ENCODE results near the gene ABHD16B. TPM values are rescaled to one million over a fixed set of nuclear protein-coding genes. Genes with fewer than 3 reads are reported as not detected.

The ABHD16B gene
- total and polyA plus RNA-seq, 2 experiments from 2014 or later: not detected

GRCh38 chr20:63873477-63873971 lies 12.2 kb downstream of the ABHD16B start:
- H3K36me3 Mint-ChIP-seq (ENCODE audit: low read depth): peaks cover 86% of the 10 kb centered on the region
- TF ChIP-seq REST (IDR thresholded peaks at IDR 0.05; ENCODE audit: unreplicated experiment): no peak
- TF ChIP-seq ZNF331 (CRISPR knock-in tag; IDR thresholded peaks at IDR 0.05; ENCODE audit: low read depth): no peak
- TF ChIP-seq JUNB (IDR thresholded peaks at IDR 0.05; ENCODE audit: unreplicated experiment): no peak
- TF ChIP-seq EZH2 (IDR thresholded peaks at IDR 0.05; ENCODE audit: low read depth, unreplicated experiment): no peak
- no peak for TF ChIP-seq ZNF114 (CRISPR knock-in tag; IDR thresholded peaks at IDR 0.05)
- TF ChIP-seq STAT1 (IDR thresholded peaks at IDR 0.05; ENCODE audit: unreplicated experiment): no peak
- no peak for TF ChIP-seq EZH2phosphoT487 (IDR thresholded peaks at IDR 0.05; ENCODE audit: unreplicated experiment)
- TF ChIP-seq ZNF462 (CRISPR knock-in tag; IDR thresholded peaks at IDR 0.05): no peak
- TF ChIP-seq ETS1 (IDR thresholded peaks at IDR 0.05): no peak
- TF ChIP-seq POLR2AphosphoS5 (IDR thresholded peaks at IDR 0.05; ENCODE audit: low read depth): no peak
- TF ChIP-seq CREB1 (CRISPR knock-in tag; IDR thresholded peaks at IDR 0.05; ENCODE audit: low read depth): no peak
- TF ChIP-seq NANOG (IDR thresholded peaks at IDR 0.05; ENCODE audit: borderline replicate concordance): no peak
- TF ChIP-seq CTCF (conservative IDR thresholded peaks at IDR 0.05; ENCODE audit: low read depth in 2 of 2): no peak
- no peaks in the 10 kb centered on the region for H3K4me1 Mint-ChIP-seq
- no peak overlapping the region for H3K27ac Mint-ChIP-seq
- H3K4me3 ChIP-seq: no peak overlapping the region
- peaks cover 25% of the 10 kb centered on the region for H3F3A ChIP-seq (replicated peaks; ENCODE audit: low read depth)
- no peak for ATAC-seq
- peaks cover 47% of the 10 kb centered on the region for H3K36me3 ChIP-seq (ENCODE audit: insufficient read depth)
- no peak overlapping the region for H3K4me2 ChIP-seq
- no peak overlapping the region for H2AFZ ChIP-seq
- no peaks in the 10 kb centered on the region for H3K9me3 Mint-ChIP-seq
- no peaks in the 10 kb centered on the region for H3K4me1 ChIP-seq (ENCODE audit: insufficient read depth)
- peaks cover 1% of the 10 kb centered on the region for H3K27me3 Mint-ChIP-seq (ENCODE audit: insufficient read depth, low read depth, poor library complexity)
- H3K27ac ChIP-seq (ENCODE audit: low read depth): no peak overlapping the region
- H3K4me3 Mint-ChIP-seq: no peak overlapping the region
- peaks cover 38% of the 10 kb centered on the region for H3K79me2 ChIP-seq (replicated peaks; ENCODE audit: insufficient read depth)
- no peaks in the 10 kb centered on the region for H3K27me3 ChIP-seq (ENCODE audit: insufficient read depth)
- H4K20me1 ChIP-seq (replicated peaks; ENCODE audit: insufficient read depth): peaks cover 20% of the 10 kb centered on the region
- H3K9me2 ChIP-seq (ENCODE audit: insufficient read depth): no peaks in the 10 kb centered on the region
- DNase-seq (ENCODE audit: low spot score): no peak
